Measurements from ENCODE around the gene ANKRD34A. TPM values are rescaled to one million over a fixed set of nuclear protein-coding genes. Genes with fewer than 3 reads are reported as not detected.

Gene ANKRD34A
- total and polyA plus RNA-seq, 9 donors, result 0.48 to 5.2 (median 2.3) TPM

GRCh38 chr1:145977486-145978470 lies 13.4 kb upstream of the ANKRD34A start:
- DNase-seq, result peak; percentile 75 to 89 (median 80)
- TF ChIP-seq POLR2A (IDR thresholded peaks at IDR 0.05), result no peak
- TF ChIP-seq CTCF (IDR thresholded peaks at IDR 0.05), result peak; percentile 65 to 94 (median 91)
- Histone ChIP-seq H3K27ac (peak overlapping the region; percentile 72 to 76), H3K4me3 (peak overlapping the region; percentile 5), H3K27me3 (no peaks in the 10 kb centered on the region), H3K4me1 (ENCODE audit: insufficient read depth) (peaks cover 27% of the 10 kb centered on the region), H3K36me3 (no peaks in the 10 kb centered on the region), H3K9me3 (no peaks in the 10 kb centered on the region)
- 24 to 30% (median 24%) methylated on average over 9 of the region's 9 CpGs for WGBS, 3 donors
- intact Hi-C loops (cut with DNase I), result loop anchor here in 2 of 4 donors (2.0 kb wide), 2 partner anchors 29 to 35 kb away; no protein-coding TSS in a partner anchor

GRCh38 chr1:145977016-145977415 lies 12.6 kb upstream of the ANKRD34A start:
- no peak for TF ChIP-seq CTCF (IDR thresholded peaks at IDR 0.05)
- TF ChIP-seq POLR2A (IDR thresholded peaks at IDR 0.05), result no peak
- no peak for TF ChIP-seq EP300 (IDR thresholded peaks at IDR 0.05)
- Histone ChIP-seq H3K27me3 (no peaks in the 10 kb centered on the region), H3K4me1 (ENCODE audit: insufficient read depth) (peaks cover 24% of the 10 kb centered on the region), H3K9me3 (no peaks in the 10 kb centered on the region), H3K36me3 (no peaks in the 10 kb centered on the region), H3K27ac (no peak overlapping the region), H3K4me3 (no peak overlapping the region)
- intact Hi-C loops (cut with DNase I), result loop anchor here in 2 of 4 donors (2.0 kb wide), 2 partner anchors 30 to 36 kb away; no protein-coding TSS in a partner anchor
- DNase-seq, result peak in 1 of 5 donors; percentile 32
- WGBS, 3 donors, result 82 to 86% (median 85%) methylated on average over 5 of the region's 5 CpGs

- no peak overlapping the region for H3K4me3 ChIP-seq
- H3K27ac ChIP-seq, result no peak overlapping the region
- peaks cover 16% of the 10 kb centered on the region for H3K4me1 ChIP-seq (ENCODE audit: insufficient read depth)
- H3K9me3 ChIP-seq, result no peaks in the 10 kb centered on the region
- intact Hi-C loops (cut with DNase I), result no loop called here
- peak in 1 of 5 donors; percentile 17 for DNase-seq
- no peaks in the 10 kb centered on the region for H3K36me3 ChIP-seq
- no peaks in the 10 kb centered on the region for H3K27me3 ChIP-seq
- WGBS, 3 donors, result 76 to 89% (median 82%) methylated on average over 4 of the region's 4 CpGs
- TF ChIP-seq POLR2A (IDR thresholded peaks at IDR 0.05) (no peak), CTCF (IDR thresholded peaks at IDR 0.05) (no peak), EP300 (IDR thresholded peaks at IDR 0.05) (no peak)
Observed at GRCh38 chr1:145975216-145975615, 10.8 kb upstream of the ANKRD34A start.

- DNase-seq, result peak in 1 of 5 donors; percentile 12
- H3K27me3 ChIP-seq, result no peaks in the 10 kb centered on the region
- no peak overlapping the region for H3K27ac ChIP-seq
- H3K4me3 ChIP-seq, result no peak overlapping the region
- no peaks in the 10 kb centered on the region for H3K9me3 ChIP-seq
- no peaks in the 10 kb centered on the region for H3K36me3 ChIP-seq
- intact Hi-C loops (cut with DNase I), result no loop called here
- peaks cover 13% of the 10 kb centered on the region for H3K4me1 ChIP-seq (ENCODE audit: insufficient read depth)
- TF ChIP-seq POLR2A (IDR thresholded peaks at IDR 0.05) (no peak), EP300 (IDR thresholded peaks at IDR 0.05) (no peak), CTCF (IDR thresholded peaks at IDR 0.05) (no peak)
- 67 to 74% (median 70%) methylated on average over 7 of the region's 7 CpGs for whole genome bisulfite sequencing, 3 donors
Observed at GRCh38 chr1:145974721-145975120, 10.3 kb upstream of the ANKRD34A start.

Data from ovary (tissue), 9 donors.